ENCODE measurements around the gene TRDMT1. TPM values are rescaled to one million over a fixed set of nuclear protein-coding genes. Genes with fewer than 3 reads are reported as not detected.

The TRDMT1 gene
- total RNA-seq, 1 experiment from 2014 or later, result 10.3 TPM

- H3K27ac Mint-ChIP-seq (ENCODE audit: unreplicated experiment), result no peak overlapping the region
- CTCF ChIA-PET, result no interaction called here
- H3K36me3 Mint-ChIP-seq (ENCODE audit: insufficient read depth, unreplicated experiment), result no peaks in the 10 kb centered on the region
- no peaks in the 10 kb centered on the region for H3K27me3 Mint-ChIP-seq (ENCODE audit: unreplicated experiment)
- no peak for DNase-seq
- BruUV-seq (replicated peaks), result no TSS peak
- intact Hi-C loops (cut with micrococcal nuclease; ENCODE audit: unreplicated experiment), result no loop called here
- H3K4me1 Mint-ChIP-seq (ENCODE audit: low read depth, unreplicated experiment), result peaks cover 24% of the 10 kb centered on the region
- no peak overlapping the region for H3K4me3 Mint-ChIP-seq (ENCODE audit: low read depth, unreplicated experiment)
- TF ChIP-seq, protein P1, sequence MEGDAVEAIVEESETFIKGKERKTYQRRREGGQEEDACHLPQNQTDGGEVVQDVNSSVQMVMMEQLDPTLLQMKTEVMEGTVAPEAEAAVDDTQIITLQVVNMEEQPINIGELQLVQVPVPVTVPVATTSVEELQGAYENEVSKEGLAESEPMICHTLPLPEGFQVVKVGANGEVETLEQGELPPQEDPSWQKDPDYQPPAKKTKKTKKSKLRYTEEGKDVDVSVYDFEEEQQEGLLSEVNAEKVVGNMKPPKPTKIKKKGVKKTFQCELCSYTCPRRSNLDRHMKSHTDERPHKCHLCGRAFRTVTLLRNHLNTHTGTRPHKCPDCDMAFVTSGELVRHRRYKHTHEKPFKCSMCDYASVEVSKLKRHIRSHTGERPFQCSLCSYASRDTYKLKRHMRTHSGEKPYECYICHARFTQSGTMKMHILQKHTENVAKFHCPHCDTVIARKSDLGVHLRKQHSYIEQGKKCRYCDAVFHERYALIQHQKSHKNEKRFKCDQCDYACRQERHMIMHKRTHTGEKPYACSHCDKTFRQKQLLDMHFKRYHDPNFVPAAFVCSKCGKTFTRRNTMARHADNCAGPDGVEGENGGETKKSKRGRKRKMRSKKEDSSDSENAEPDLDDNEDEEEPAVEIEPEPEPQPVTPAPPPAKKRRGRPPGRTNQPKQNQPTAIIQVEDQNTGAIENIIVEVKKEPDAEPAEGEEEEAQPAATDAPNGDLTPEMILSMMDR (IDR thresholded peaks at IDR 0.05; ENCODE audit: unreplicated experiment), result no peak
- peaks cover 3% of the 10 kb centered on the region for H3K9me3 Mint-ChIP-seq (ENCODE audit: low read depth, unreplicated experiment)
Measured at GRCh38 chr10:17140386-17140761, 61.1 kb downstream of the TRDMT1 start.

GRCh38 chr10:17138460-17139042, 62.9 kb downstream of the TRDMT1 start:
- BruUV-seq (replicated peaks), result no TSS peak
- H3K4me1 Mint-ChIP-seq (ENCODE audit: low read depth, unreplicated experiment), result peaks cover 38% of the 10 kb centered on the region
- no peak overlapping the region for H3K4me3 Mint-ChIP-seq (ENCODE audit: low read depth, unreplicated experiment)
- TF ChIP-seq, protein P1 (IDR thresholded peaks at IDR 0.05; ENCODE audit: unreplicated experiment), result no peak
- peaks cover 3% of the 10 kb centered on the region for H3K9me3 Mint-ChIP-seq (ENCODE audit: low read depth, unreplicated experiment)
- CTCF ChIA-PET, result interaction anchor here (0.7 to 0.9 kb wide), 4 partner anchors 14 to 280 kb away, joined by 3 to 5 read pairs (median 4); no protein-coding TSS in a partner anchor
- DNase-seq, result no peak
- H3K36me3 Mint-ChIP-seq (ENCODE audit: insufficient read depth, unreplicated experiment), result no peaks in the 10 kb centered on the region
- no peak overlapping the region for H3K27ac Mint-ChIP-seq (ENCODE audit: unreplicated experiment)
- intact Hi-C loops (cut with micrococcal nuclease; ENCODE audit: unreplicated experiment), result no loop called here
- no peaks in the 10 kb centered on the region for H3K27me3 Mint-ChIP-seq (ENCODE audit: unreplicated experiment)

DNA sequence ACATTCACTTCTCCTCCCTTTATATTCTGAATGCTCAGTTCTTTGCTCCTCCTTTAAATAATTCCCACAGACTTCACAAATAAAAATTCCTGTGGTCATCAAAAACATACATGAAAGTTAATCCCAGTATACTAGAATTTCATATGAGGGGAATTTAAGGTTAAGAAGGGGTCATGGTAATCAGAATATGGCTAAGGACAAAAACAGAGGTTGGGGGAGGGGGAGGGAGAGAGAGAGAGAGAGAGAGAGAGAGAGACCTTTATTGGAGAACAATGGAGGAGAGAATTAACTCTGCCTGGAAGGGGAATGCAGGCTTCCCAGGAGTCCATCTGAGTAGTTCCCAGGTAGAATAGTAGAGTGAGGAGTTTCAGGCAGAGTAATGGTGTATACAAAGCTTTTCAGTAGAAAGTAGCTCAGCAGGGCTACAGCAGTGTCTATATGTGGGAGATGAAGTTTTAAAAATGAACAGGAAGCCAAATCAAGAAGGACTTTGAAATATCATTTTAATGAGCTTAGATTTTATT, 66.7 kb downstream of the TRDMT1 start:
- BruUV-seq (replicated peaks), result no TSS peak
- Mint-ChIP-seq H3K36me3 (ENCODE audit: insufficient read depth, unreplicated experiment) (no peaks in the 10 kb centered on the region), H3K4me1 (ENCODE audit: low read depth, unreplicated experiment) (peaks cover 53% of the 10 kb centered on the region), H3K9me3 (ENCODE audit: low read depth, unreplicated experiment) (no peaks in the 10 kb centered on the region), H3K27ac (ENCODE audit: unreplicated experiment) (no peak overlapping the region), H3K4me3 (ENCODE audit: low read depth, unreplicated experiment) (no peak overlapping the region), H3K27me3 (ENCODE audit: unreplicated experiment) (no peaks in the 10 kb centered on the region)
- no peak for DNase-seq
- CTCF ChIA-PET, result interaction anchor here (0.7 to 0.9 kb wide), 2 partner anchors 23 to 211 kb away, joined by 5 read pairs; no protein-coding TSS in a partner anchor
- TF ChIP-seq, protein P1 (IDR thresholded peaks at IDR 0.05; ENCODE audit: unreplicated experiment), result no peak
- intact Hi-C loops (cut with micrococcal nuclease; ENCODE audit: unreplicated experiment), result no loop called here

GRCh38 chr10:17134282-17134681, 67.2 kb downstream of the TRDMT1 start:
- intact Hi-C loops (cut with micrococcal nuclease; ENCODE audit: unreplicated experiment), result no loop called here
- no TSS peak for BruUV-seq (replicated peaks)
- no peak overlapping the region for H3K27ac Mint-ChIP-seq (ENCODE audit: unreplicated experiment)
- H3K4me1 Mint-ChIP-seq (ENCODE audit: low read depth, unreplicated experiment), result peaks cover 50% of the 10 kb centered on the region
- TF ChIP-seq, protein P1 (IDR thresholded peaks at IDR 0.05; ENCODE audit: unreplicated experiment), result no peak
- no peaks in the 10 kb centered on the region for H3K36me3 Mint-ChIP-seq (ENCODE audit: insufficient read depth, unreplicated experiment)
- no peaks in the 10 kb centered on the region for H3K9me3 Mint-ChIP-seq (ENCODE audit: low read depth, unreplicated experiment)
- H3K27me3 Mint-ChIP-seq (ENCODE audit: unreplicated experiment), result no peaks in the 10 kb centered on the region
- CTCF ChIA-PET, result no interaction called here
- no peak for DNase-seq
- H3K4me3 Mint-ChIP-seq (ENCODE audit: low read depth, unreplicated experiment), result no peak overlapping the region
